Activated naive CD4-positive, alpha-beta T cell treated with anti-CD3 and anti-CD28 coated beads, Interleukin-2, amount 10 ng/mL, durations not matched to agents 7 days and 5 days (primary cell): ENCODE results near the gene BICDL2.
A peak's percentile ranks its signal among the peaks of the same experiment; 100 is the strongest.

Experiments used
- CTCF ChIA-PET: fragments of 350-600 bp; sonication (Branson Sonifier 250); formaldehyde crosslinking; loops from one replicate; lab custom pipeline; 2021; ENCODE audit warnings: antibody characterized with exemption; lab: Charles Lee
- DNase-seq: peaks from one replicate; pipeline ENCODE4 v3.0.0-alpha.2; 2020
- H3K27ac Mint-ChIP-seq: one replicate; pipeline ENCODE4 v1.8.0; 2021; ENCODE audit warnings: mild to moderate bottlenecking, moderate library complexity, mixed read lengths
- H3K27me3 Mint-ChIP-seq: one replicate; pipeline ENCODE4 v1.8.0; 2021; ENCODE audit warnings: mild to moderate bottlenecking, mixed read lengths
- H3K36me3 Mint-ChIP-seq: one replicate; pipeline ENCODE4 v1.8.0; 2021; ENCODE audit warnings: mixed read lengths
- H3K4me1 Mint-ChIP-seq: one replicate; pipeline ENCODE4 v1.8.0; 2021; ENCODE audit warnings: mixed read lengths
- H3K4me3 Mint-ChIP-seq: one replicate; pipeline ENCODE4 v1.8.0; 2021; ENCODE audit warnings: mild to moderate bottlenecking, moderate library complexity, mixed read lengths
- H3K9me3 Mint-ChIP-seq: one replicate; pipeline ENCODE4 v1.8.0; 2021; ENCODE audit warnings: mixed read lengths

Gene BICDL2

GRCh38 chr16:3050487-3050886 lies 13.7 kb upstream of the BICDL2 start:
- Mint-ChIP-seq H3K4me1 (peaks cover 79% of the 10 kb centered on the region), H3K27me3 (peaks cover 34% of the 10 kb centered on the region), H3K9me3 (no peaks in the 10 kb centered on the region), H3K4me3 (no peak overlapping the region), H3K36me3 (peaks cover 42% of the 10 kb centered on the region), H3K27ac (peak overlapping the region; percentile 53)
- DNase-seq, result no peak
- CTCF ChIA-PET, result interaction anchor here (0.8 to 2.8 kb wide), 3 partner anchors 8 to 79 kb away, joined by 3 to 32 read pairs (median 3); no protein-coding TSS in a partner anchor

- DNase-seq, result no peak
- CTCF ChIA-PET, result interaction anchor here (0.8 to 2.8 kb wide), 3 partner anchors 9 to 79 kb away, joined by 3 to 32 read pairs (median 3); no protein-coding TSS in a partner anchor
- Mint-ChIP-seq H3K9me3 (no peaks in the 10 kb centered on the region), H3K27ac (no peak overlapping the region), H3K36me3 (peaks cover 40% of the 10 kb centered on the region), H3K4me1 (peaks cover 79% of the 10 kb centered on the region), H3K4me3 (no peak overlapping the region), H3K27me3 (peaks cover 39% of the 10 kb centered on the region)
These were observed 13.3 kb upstream of the BICDL2 start for GRCh38 chr16:3049921-3050481.

GRCh38 chr16:3047387-3047720 lies 10.6 kb upstream of the BICDL2 start:
- Mint-ChIP-seq H3K36me3 (peaks cover 26% of the 10 kb centered on the region), H3K4me1 (peaks cover 71% of the 10 kb centered on the region), H3K27me3 (peaks cover 65% of the 10 kb centered on the region), H3K9me3 (no peaks in the 10 kb centered on the region), H3K4me3 (peak overlapping the region; percentile 72), H3K27ac (peak overlapping the region; percentile 85)
- DNase-seq, result peak; percentile 45
- CTCF ChIA-PET, result interaction anchor here (1.0 to 2.9 kb wide), 7 partner anchors 11 to 121 kb away, joined by 4 to 22 read pairs (median 9); no protein-coding TSS in a partner anchor

- H3K27me3 Mint-ChIP-seq, result peaks cover 70% of the 10 kb centered on the region
- CTCF ChIA-PET, result interaction anchor here (1.4 to 2.9 kb wide), 4 partner anchors 12 to 121 kb away, joined by 4 to 22 read pairs (median 12); no protein-coding TSS in a partner anchor
- peak; percentile 53 for DNase-seq
- peaks cover 66% of the 10 kb centered on the region for H3K4me1 Mint-ChIP-seq
- H3K27ac Mint-ChIP-seq, result peak overlapping the region; percentile 85
- H3K36me3 Mint-ChIP-seq, result peaks cover 22% of the 10 kb centered on the region
- H3K4me3 Mint-ChIP-seq, result peak overlapping the region; percentile 72
- no peaks in the 10 kb centered on the region for H3K9me3 Mint-ChIP-seq
These were observed 10.1 kb upstream of the BICDL2 start for GRCh38 chr16:3046641-3047386.

- H3K27me3 Mint-ChIP-seq, result peaks cover 79% of the 10 kb centered on the region
These were observed 9.3 kb upstream of the BICDL2 start, which contains the start of gene MMP25 for GRCh38 chr16:3045758-3046640. Gene MMP25 (plus strand): TSS chr16:3046561. CDS start chr16:3046918, 357 bp downstream.

GRCh38 chr16:3044708-3045107 lies 8.0 kb upstream of the BICDL2 start:
- H3K4me1 Mint-ChIP-seq, result peaks cover 45% of the 10 kb centered on the region

More at GRCh38 chr16:3045758-3046640, 9.3 kb upstream of the BICDL2 start, which contains the start of gene MMP25:
- H3K4me3 Mint-ChIP-seq, result peak within 1 kb of the TSS; percentile 83
- H3K36me3 Mint-ChIP-seq, result peaks cover 18% of the 10 kb centered on the region
- H3K4me1 Mint-ChIP-seq, result peaks cover 58% of the 10 kb centered on the region
- H3K27ac Mint-ChIP-seq, result peak within 1 kb of the TSS; percentile 85
- DNase-seq, result peak; percentile 54
- CTCF ChIA-PET, result interaction anchor here (1.1 to 8.5 kb wide), 2 partner anchors 16 to 36 kb away, joined by 3 to 80 read pairs; no protein-coding TSS in a partner anchor
- H3K9me3 Mint-ChIP-seq, result no peaks in the 10 kb centered on the region

GRCh38 chr16:3042376-3042775 lies 5.6 kb upstream of the BICDL2 start:
- Mint-ChIP-seq H3K27me3 (peaks cover 100% of the 10 kb centered on the region), H3K4me1 (peaks cover 22% of the 10 kb centered on the region), H3K27ac (no peak overlapping the region), H3K36me3 (peaks cover 4% of the 10 kb centered on the region), H3K4me3 (no peak overlapping the region), H3K9me3 (no peaks in the 10 kb centered on the region)
- CTCF ChIA-PET, result interaction anchor here (8.5 kb wide), 1 partner anchor 12 kb away, joined by 80 read pairs; no protein-coding TSS in a partner anchor
- DNase-seq, result no peak

More at GRCh38 chr16:3044708-3045107, 8.0 kb upstream of the BICDL2 start:
- Mint-ChIP-seq H3K27me3 (peaks cover 92% of the 10 kb centered on the region), H3K9me3 (no peaks in the 10 kb centered on the region), H3K4me3 (peak overlapping the region; percentile 83), H3K36me3 (peaks cover 14% of the 10 kb centered on the region), H3K27ac (peak overlapping the region; percentile 82)
- CTCF ChIA-PET, result interaction anchor here (1.4 to 8.5 kb wide), 2 partner anchors 13 to 14 kb away, joined by 3 to 80 read pairs; no protein-coding TSS in a partner anchor
- DNase-seq, result no peak

- Mint-ChIP-seq H3K9me3 (no peaks in the 10 kb centered on the region), H3K27me3 (peaks cover 100% of the 10 kb centered on the region), H3K27ac (no peak overlapping the region), H3K4me1 (peaks cover 17% of the 10 kb centered on the region), H3K4me3 (no peak overlapping the region), H3K36me3 (peaks cover under 1% of the 10 kb centered on the region)
- CTCF ChIA-PET, result interaction anchor here (8.5 kb wide), 1 partner anchor 9 kb away, joined by 80 read pairs; no protein-coding TSS in a partner anchor
- no peak for DNase-seq
These were observed 2.2 kb upstream of the BICDL2 start for GRCh38 chr16:3038896-3039295.

- peaks cover 100% of the 10 kb centered on the region for H3K27me3 Mint-ChIP-seq
- no peak overlapping the region for H3K4me3 Mint-ChIP-seq
- H3K36me3 Mint-ChIP-seq, result peaks cover 2% of the 10 kb centered on the region
- no peaks in the 10 kb centered on the region for H3K9me3 Mint-ChIP-seq
- no peak overlapping the region for H3K27ac Mint-ChIP-seq
- DNase-seq, result no peak
- H3K4me1 Mint-ChIP-seq, result peaks cover 16% of the 10 kb centered on the region
- CTCF ChIA-PET, result interaction anchor here (8.5 kb wide), 1 partner anchor 8 kb away, joined by 80 read pairs; no protein-coding TSS in a partner anchor
These were observed 1.5 kb upstream of the BICDL2 start for GRCh38 chr16:3038256-3038655.

GRCh38 chr16:3035972-3036725 lies 595 bp downstream of the BICDL2 start:
- Mint-ChIP-seq H3K4me1 (peaks cover 28% of the 10 kb centered on the region), H3K36me3 (peaks cover 2% of the 10 kb centered on the region), H3K27me3 (peaks cover 100% of the 10 kb centered on the region), H3K9me3 (no peaks in the 10 kb centered on the region), H3K27ac (peak overlapping the region; percentile 49), H3K4me3 (no peak overlapping the region)
- CTCF ChIA-PET, result interaction anchor here (8.7 to 18.9 kb wide), 2 partner anchors 22 to 31 kb away, joined by 71 to 300 read pairs; partner anchors contain the start of gene CLDN9
- no peak for DNase-seq

GRCh38 chr16:3035289-3035971 lies 1.3 kb downstream of the BICDL2 start:
- no peak overlapping the region for H3K4me3 Mint-ChIP-seq
- CTCF ChIA-PET, result interaction anchor here (8.5 to 18.9 kb wide), 3 partner anchors 22 to 95 kb away, joined by 71 to 300 read pairs (median 105); partner anchors contain the start of gene CLDN9
- DNase-seq, result no peak
- H3K4me1 Mint-ChIP-seq, result peaks cover 30% of the 10 kb centered on the region
- H3K9me3 Mint-ChIP-seq, result no peaks in the 10 kb centered on the region
- H3K27ac Mint-ChIP-seq, result no peak overlapping the region
- peaks cover 2% of the 10 kb centered on the region for H3K36me3 Mint-ChIP-seq
- peaks cover 100% of the 10 kb centered on the region for H3K27me3 Mint-ChIP-seq

- peaks cover 54% of the 10 kb centered on the region for H3K4me1 Mint-ChIP-seq
- H3K4me3 Mint-ChIP-seq, result no peak overlapping the region
- H3K27me3 Mint-ChIP-seq, result peaks cover 96% of the 10 kb centered on the region
- CTCF ChIA-PET, result interaction anchor here (1.2 to 18.9 kb wide), 14 partner anchors 10 to 250 kb away, joined by 3 to 300 read pairs (median 8); partner anchors contain the start of genes CLDN6, CLDN9, MMP25 and TNFRSF12A
- H3K9me3 Mint-ChIP-seq, result no peaks in the 10 kb centered on the region
- DNase-seq, result no peak
- peaks cover 5% of the 10 kb centered on the region for H3K36me3 Mint-ChIP-seq
- no peak overlapping the region for H3K27ac Mint-ChIP-seq
These were observed 4.1 kb downstream of the BICDL2 start for GRCh38 chr16:3032624-3033023.
